ENCODE measurements around the gene CNN2.

The CNN2 gene

GRCh38 chr19:1064661-1065605 is 38.5 kb downstream of the CNN2 start:
- Histone ChIP-seq H3K4me3 (ENCODE audit: low read depth in 1 of 5, low read length in 5 of 5) (peak overlapping the region in 1 of 5 donors; percentile 11), H3K4me1 (ENCODE audit: control insufficient read depth in 5 of 5, insufficient read depth in 5 of 5, low read length in 5 of 5) (peaks cover 0 to 47% (median 39%) of the 10 kb centered on the region in 5 donors), H3K27ac (ENCODE audit: low read depth, low read length) (no peak overlapping the region), H3K27me3 (ENCODE audit: control insufficient read depth in 5 of 5, insufficient read depth in 4 of 5, low read length in 5 of 5) (peaks cover 0 to 44% (median 0%) of the 10 kb centered on the region in 5 donors), H3K9me3 (ENCODE audit: control insufficient read depth in 5 of 5, low read length in 5 of 5) (peaks cover 0 to 2% (median under 1%) of the 10 kb centered on the region in 5 donors), H3K36me3 (ENCODE audit: control insufficient read depth in 5 of 5, insufficient read depth in 5 of 5, low read length in 5 of 5) (peaks cover 0 to 3% (median 0%) of the 10 kb centered on the region in 5 donors), H3K9ac (ENCODE audit: low read length in 5 of 5) (no peak overlapping the region)

GRCh38 chr19:1065606-1066109 is 39.2 kb downstream of the CNN2 start:
- H3K9ac ChIP-seq (ENCODE audit: low read length in 5 of 5): no peak overlapping the region
- H3K4me3 ChIP-seq (ENCODE audit: low read depth in 1 of 5, low read length in 5 of 5): no peak overlapping the region
- no peak overlapping the region for H3K27ac ChIP-seq (ENCODE audit: low read depth, low read length)
- peaks cover 0 to 45% (median 2%) of the 10 kb centered on the region in 5 donors for H3K27me3 ChIP-seq (ENCODE audit: control insufficient read depth in 5 of 5, insufficient read depth in 4 of 5, low read length in 5 of 5)
- H3K4me1 ChIP-seq (ENCODE audit: control insufficient read depth in 5 of 5, insufficient read depth in 5 of 5, low read length in 5 of 5): peaks cover 0 to 50% (median 42%) of the 10 kb centered on the region in 5 donors
- peaks cover 0 to under 1% (median 0%) of the 10 kb centered on the region in 5 donors for H3K9me3 ChIP-seq (ENCODE audit: control insufficient read depth in 5 of 5, low read length in 5 of 5)
- H3K36me3 ChIP-seq (ENCODE audit: control insufficient read depth in 5 of 5, insufficient read depth in 5 of 5, low read length in 5 of 5): peaks cover 0 to 3% (median 0%) of the 10 kb centered on the region in 5 donors

- H3K27ac ChIP-seq (ENCODE audit: low read depth, low read length): no peak overlapping the region
- H3K4me1 ChIP-seq (ENCODE audit: control insufficient read depth in 5 of 5, insufficient read depth in 5 of 5, low read length in 5 of 5): peaks cover 0 to 54% (median 45%) of the 10 kb centered on the region in 5 donors
- peaks cover 0 to 3% (median 0%) of the 10 kb centered on the region in 5 donors for H3K36me3 ChIP-seq (ENCODE audit: control insufficient read depth in 5 of 5, insufficient read depth in 5 of 5, low read length in 5 of 5)
- peaks cover 0 to 49% (median 6%) of the 10 kb centered on the region in 5 donors for H3K27me3 ChIP-seq (ENCODE audit: control insufficient read depth in 5 of 5, insufficient read depth in 4 of 5, low read length in 5 of 5)
- H3K9ac ChIP-seq (ENCODE audit: low read length in 5 of 5): no peak overlapping the region
- H3K9me3 ChIP-seq (ENCODE audit: control insufficient read depth in 5 of 5, low read length in 5 of 5): no peaks in the 10 kb centered on the region
- peak overlapping the region in 2 of 5 donors; percentile 55 to 67 for H3K4me3 ChIP-seq (ENCODE audit: low read depth in 1 of 5, low read length in 5 of 5)
These were observed 39.9 kb downstream of the CNN2 start for GRCh38 chr19:1066251-1066747.

GRCh38 chr19:1066748-1067340 is 40.4 kb downstream of the CNN2 start, which contains the start of gene ARHGAP45:
ARHGAP45 (plus strand) TSS chr19:1067167; CDS start chr19:1067406, 239 bp downstream.
- peaks cover 0 to 60% (median 45%) of the 10 kb centered on the region in 5 donors for H3K4me1 ChIP-seq (ENCODE audit: control insufficient read depth in 5 of 5, insufficient read depth in 5 of 5, low read length in 5 of 5)
- H3K4me3 ChIP-seq (ENCODE audit: low read depth in 1 of 5, low read length in 5 of 5): peak within 1 kb of the TSS in 4 of 5 donors; percentile 11 to 67 (median 48)
- no peaks in the 10 kb centered on the region for H3K9me3 ChIP-seq (ENCODE audit: control insufficient read depth in 5 of 5, low read length in 5 of 5)
- H3K27me3 ChIP-seq (ENCODE audit: control insufficient read depth in 5 of 5, insufficient read depth in 4 of 5, low read length in 5 of 5): peaks cover 0 to 49% (median 6%) of the 10 kb centered on the region in 5 donors
- H3K27ac ChIP-seq (ENCODE audit: low read depth, low read length): no peak within 1 kb of the TSS
- peak within 1 kb of the TSS in 4 of 5 donors; percentile 35 to 62 (median 52) for H3K9ac ChIP-seq (ENCODE audit: low read length in 5 of 5)
- H3K36me3 ChIP-seq (ENCODE audit: control insufficient read depth in 5 of 5, insufficient read depth in 5 of 5, low read length in 5 of 5): peaks cover 0 to under 1% (median 0%) of the 10 kb centered on the region in 5 donors

- Histone ChIP-seq H3K4me3 (ENCODE audit: low read depth in 1 of 5, low read length in 5 of 5) (peak overlapping the region in 4 of 5 donors; percentile 11 to 67 (median 48)), H3K36me3 (ENCODE audit: control insufficient read depth in 5 of 5, insufficient read depth in 5 of 5, low read length in 5 of 5) (no peaks in the 10 kb centered on the region), H3K9me3 (ENCODE audit: control insufficient read depth in 5 of 5, low read length in 5 of 5) (no peaks in the 10 kb centered on the region), H3K9ac (ENCODE audit: low read length in 5 of 5) (peak overlapping the region in 4 of 5 donors; percentile 35 to 62 (median 52)), H3K27ac (ENCODE audit: low read depth, low read length) (no peak overlapping the region), H3K27me3 (ENCODE audit: control insufficient read depth in 5 of 5, insufficient read depth in 4 of 5, low read length in 5 of 5) (peaks cover 0 to 49% (median 6%) of the 10 kb centered on the region in 5 donors), H3K4me1 (ENCODE audit: control insufficient read depth in 5 of 5, insufficient read depth in 5 of 5, low read length in 5 of 5) (peaks cover 0 to 60% (median 45%) of the 10 kb centered on the region in 5 donors)
These were observed 41.0 kb downstream of the CNN2 start for GRCh38 chr19:1067341-1067957.

- H3K9me3 ChIP-seq (ENCODE audit: control insufficient read depth in 5 of 5, low read length in 5 of 5): no peaks in the 10 kb centered on the region
- H3K27me3 ChIP-seq (ENCODE audit: control insufficient read depth in 5 of 5, insufficient read depth in 4 of 5, low read length in 5 of 5): peaks cover 0 to 49% (median 6%) of the 10 kb centered on the region in 5 donors
- no peak overlapping the region for H3K27ac ChIP-seq (ENCODE audit: low read depth, low read length)
- peaks cover 0 to 60% (median 45%) of the 10 kb centered on the region in 5 donors for H3K4me1 ChIP-seq (ENCODE audit: control insufficient read depth in 5 of 5, insufficient read depth in 5 of 5, low read length in 5 of 5)
- H3K36me3 ChIP-seq (ENCODE audit: control insufficient read depth in 5 of 5, insufficient read depth in 5 of 5, low read length in 5 of 5): peaks cover 0 to 4% (median 0%) of the 10 kb centered on the region in 5 donors
- H3K9ac ChIP-seq (ENCODE audit: low read length in 5 of 5): peak overlapping the region in 2 of 5 donors; percentile 25 to 53
- peak overlapping the region; percentile 19 to 67 (median 55) for H3K4me3 ChIP-seq (ENCODE audit: low read depth in 1 of 5, low read length in 5 of 5)
These were observed 41.9 kb downstream of the CNN2 start for GRCh38 chr19:1068009-1069001.

GRCh38 chr19:1069009-1069779 is 42.8 kb downstream of the CNN2 start:
- Histone ChIP-seq H3K9ac (ENCODE audit: low read length in 5 of 5) (peak overlapping the region in 1 of 5 donors; percentile 55), H3K4me3 (ENCODE audit: low read depth in 1 of 5, low read length in 5 of 5) (peak overlapping the region; percentile 19 to 67 (median 55))

GRCh38 chr19:1070576-1070930 is 44.1 kb downstream of the CNN2 start:
- Histone ChIP-seq H3K9me3 (ENCODE audit: control insufficient read depth in 5 of 5, low read length in 5 of 5) (no peaks in the 10 kb centered on the region), H3K27ac (ENCODE audit: low read depth, low read length) (no peak overlapping the region), H3K36me3 (ENCODE audit: control insufficient read depth in 5 of 5, insufficient read depth in 5 of 5, low read length in 5 of 5) (peaks cover 0 to 12% (median 0%) of the 10 kb centered on the region in 5 donors), H3K4me1 (ENCODE audit: control insufficient read depth in 5 of 5, insufficient read depth in 5 of 5, low read length in 5 of 5) (peaks cover 0 to 66% (median 47%) of the 10 kb centered on the region in 5 donors), H3K4me3 (ENCODE audit: low read depth in 1 of 5, low read length in 5 of 5) (no peak overlapping the region), H3K27me3 (ENCODE audit: control insufficient read depth in 5 of 5, insufficient read depth in 4 of 5, low read length in 5 of 5) (peaks cover 0 to 37% (median 6%) of the 10 kb centered on the region in 5 donors), H3K9ac (ENCODE audit: low read length in 5 of 5) (no peak overlapping the region)

More at GRCh38 chr19:1069009-1069779, 42.8 kb downstream of the CNN2 start:
- no peak overlapping the region for H3K27ac ChIP-seq (ENCODE audit: low read depth, low read length)
- H3K27me3 ChIP-seq (ENCODE audit: control insufficient read depth in 5 of 5, insufficient read depth in 4 of 5, low read length in 5 of 5): peaks cover 0 to 42% (median 6%) of the 10 kb centered on the region in 5 donors
- no peaks in the 10 kb centered on the region for H3K9me3 ChIP-seq (ENCODE audit: control insufficient read depth in 5 of 5, low read length in 5 of 5)
- H3K36me3 ChIP-seq (ENCODE audit: control insufficient read depth in 5 of 5, insufficient read depth in 5 of 5, low read length in 5 of 5): peaks cover 0 to 12% (median 0%) of the 10 kb centered on the region in 5 donors
- peaks cover 0 to 66% (median 51%) of the 10 kb centered on the region in 5 donors for H3K4me1 ChIP-seq (ENCODE audit: control insufficient read depth in 5 of 5, insufficient read depth in 5 of 5, low read length in 5 of 5)

Data from subcutaneous abdominal adipose tissue (tissue), 5 donors.